Measurements from ENCODE around the gene STX7.

STX7 gene

DNA sequence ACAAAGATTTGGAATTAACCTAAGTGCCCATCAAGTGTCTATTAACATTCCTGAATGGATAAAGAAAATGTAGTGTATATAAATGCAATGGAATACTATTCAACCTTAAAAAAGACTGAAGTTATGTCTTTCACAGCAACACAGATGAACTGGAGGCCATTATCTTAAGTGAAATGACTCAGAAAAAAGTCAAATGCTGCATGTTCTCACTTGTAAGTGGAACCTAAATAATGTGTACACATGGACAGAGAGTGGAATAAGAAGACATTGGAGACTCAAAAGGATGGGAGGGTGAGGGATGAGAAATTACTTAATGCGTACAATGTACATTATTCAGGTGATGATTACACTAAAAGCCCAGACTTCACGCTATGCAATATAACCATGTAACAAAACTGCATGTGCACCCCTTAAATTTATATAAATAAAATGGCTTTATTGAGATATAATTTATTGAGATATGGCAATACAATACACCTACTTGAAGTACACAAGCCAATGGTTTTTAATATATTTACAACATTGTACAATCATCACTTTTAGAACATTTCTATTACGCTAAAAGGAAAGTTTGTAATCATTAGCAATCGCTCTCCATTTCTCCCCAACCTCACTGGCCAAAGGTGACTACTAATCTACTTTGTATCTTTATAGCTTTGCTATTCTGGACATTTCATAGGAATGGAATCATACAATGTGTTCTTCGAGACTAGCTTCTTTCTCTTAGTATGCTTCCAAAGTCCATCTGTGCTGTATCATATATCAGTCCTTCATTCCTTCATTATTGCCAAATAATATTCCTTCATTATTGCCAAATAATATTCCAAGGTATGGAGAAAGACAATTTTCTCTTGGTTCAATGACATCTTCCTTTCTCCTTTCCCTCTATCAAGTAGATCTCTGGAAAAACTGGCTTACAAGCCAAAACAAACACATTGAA is 5.8 kb downstream of the STX7 start:
- no peak for DNase-seq (ENCODE audit: low spot score)
- Histone ChIP-seq H3K27ac (no peak overlapping the region), H3K4me3 (no peak overlapping the region)
- TF ChIP-seq, protein P1, sequence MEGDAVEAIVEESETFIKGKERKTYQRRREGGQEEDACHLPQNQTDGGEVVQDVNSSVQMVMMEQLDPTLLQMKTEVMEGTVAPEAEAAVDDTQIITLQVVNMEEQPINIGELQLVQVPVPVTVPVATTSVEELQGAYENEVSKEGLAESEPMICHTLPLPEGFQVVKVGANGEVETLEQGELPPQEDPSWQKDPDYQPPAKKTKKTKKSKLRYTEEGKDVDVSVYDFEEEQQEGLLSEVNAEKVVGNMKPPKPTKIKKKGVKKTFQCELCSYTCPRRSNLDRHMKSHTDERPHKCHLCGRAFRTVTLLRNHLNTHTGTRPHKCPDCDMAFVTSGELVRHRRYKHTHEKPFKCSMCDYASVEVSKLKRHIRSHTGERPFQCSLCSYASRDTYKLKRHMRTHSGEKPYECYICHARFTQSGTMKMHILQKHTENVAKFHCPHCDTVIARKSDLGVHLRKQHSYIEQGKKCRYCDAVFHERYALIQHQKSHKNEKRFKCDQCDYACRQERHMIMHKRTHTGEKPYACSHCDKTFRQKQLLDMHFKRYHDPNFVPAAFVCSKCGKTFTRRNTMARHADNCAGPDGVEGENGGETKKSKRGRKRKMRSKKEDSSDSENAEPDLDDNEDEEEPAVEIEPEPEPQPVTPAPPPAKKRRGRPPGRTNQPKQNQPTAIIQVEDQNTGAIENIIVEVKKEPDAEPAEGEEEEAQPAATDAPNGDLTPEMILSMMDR (IDR thresholded peaks at IDR 0.05) = no peak

DNA sequence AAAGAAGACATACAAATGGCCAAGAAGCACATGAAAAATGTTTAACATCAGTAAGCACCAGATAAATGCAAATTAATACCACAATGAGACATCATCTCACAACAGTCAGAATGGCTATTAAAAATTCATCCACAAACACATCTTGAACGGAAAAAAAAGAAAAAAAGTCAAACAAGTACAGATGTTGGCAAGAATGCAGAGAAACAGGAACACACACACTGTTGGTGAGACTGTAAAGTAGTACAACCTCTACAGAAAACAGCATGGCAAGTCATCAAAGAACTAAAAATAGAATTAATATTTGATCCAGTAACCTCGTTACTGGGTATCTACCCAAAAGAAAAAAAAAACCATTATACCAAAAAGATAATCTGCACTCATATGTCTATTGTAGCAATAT is 6.5 kb downstream of the STX7 start:
- TF ChIP-seq, protein P1 (IDR thresholded peaks at IDR 0.05) = no peak
- no peak overlapping the region for H3K27ac ChIP-seq
- H3K4me3 ChIP-seq = no peak overlapping the region
- DNase-seq (ENCODE audit: low spot score) = no peak

DNA sequence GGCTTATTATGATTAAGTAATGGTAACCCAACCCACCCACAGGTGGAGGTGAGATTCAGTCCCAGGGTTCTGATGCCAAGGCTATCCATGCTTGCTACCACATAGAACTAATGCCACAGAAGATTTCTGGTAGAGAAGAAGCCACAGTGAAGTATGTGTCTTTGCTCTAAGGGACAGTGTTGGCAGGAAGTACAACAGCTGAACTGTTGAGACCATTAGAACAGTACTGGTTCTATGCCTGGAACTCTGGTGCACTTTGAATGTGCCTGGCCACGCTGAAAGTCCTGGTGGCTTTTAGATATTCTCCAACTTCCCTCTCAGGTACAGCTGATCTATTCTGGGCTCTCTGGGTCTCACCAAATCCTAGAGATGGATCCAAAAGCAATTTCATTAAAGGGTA is 7.8 kb downstream of the STX7 start:
- Histone ChIP-seq H3K4me3 (peak overlapping the region; percentile 12), H3K27ac (peak overlapping the region in 1 of 2 donors; percentile 16)
- TF ChIP-seq, protein P1 (IDR thresholded peaks at IDR 0.05) = no peak
- DNase-seq (ENCODE audit: low spot score) = no peak

DNA sequence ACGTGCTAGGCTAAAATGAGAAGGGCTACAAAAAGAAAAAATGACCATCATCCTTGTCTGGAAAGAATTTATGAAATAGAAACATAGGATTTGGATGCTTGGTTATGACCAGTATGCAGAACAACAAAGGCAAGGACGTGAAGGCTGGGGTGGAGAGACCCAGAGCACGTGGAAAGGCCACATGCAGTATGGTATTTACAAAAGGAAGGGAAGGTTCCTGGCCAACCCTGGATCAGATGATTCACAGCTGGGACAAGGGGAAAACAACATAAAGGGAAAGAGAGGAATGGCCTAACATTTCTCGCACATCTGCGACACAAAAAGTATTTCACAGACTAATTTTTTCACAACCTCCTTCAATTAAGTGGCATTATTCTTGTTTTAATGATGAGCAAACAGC is 8.2 kb downstream of the STX7 start:
- Histone ChIP-seq H3K27ac (peak overlapping the region in 1 of 2 donors; percentile 16), H3K4me3 (peak overlapping the region; percentile 12)
- TF ChIP-seq, protein P1 (IDR thresholded peaks at IDR 0.05) = no peak
- no peak for DNase-seq (ENCODE audit: low spot score)

DNA sequence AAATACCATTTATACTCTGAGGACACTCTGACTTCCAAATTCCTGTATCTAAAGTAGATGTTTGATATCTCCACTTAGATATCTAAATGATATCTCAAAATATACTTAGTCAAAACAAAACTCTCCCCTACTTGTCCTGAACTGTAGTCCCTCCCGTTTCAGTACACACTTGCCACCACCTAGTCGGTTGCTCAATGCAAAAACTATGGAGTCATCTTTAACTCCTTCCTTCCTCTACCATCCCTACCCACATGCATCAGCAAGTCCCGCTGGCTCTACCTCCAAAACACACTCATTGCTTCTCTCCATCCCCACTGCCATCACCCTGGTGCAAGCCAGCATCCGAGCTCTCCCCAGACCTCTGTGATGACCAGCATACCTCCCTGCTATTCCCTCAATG is 13.2 kb downstream of the STX7 start:
- DNase-seq (ENCODE audit: low spot score) = no peak
- Histone ChIP-seq H3K27ac (no peak overlapping the region), H3K4me3 (no peak overlapping the region)
- TF ChIP-seq, protein P1 (IDR thresholded peaks at IDR 0.05) = no peak

DNA sequence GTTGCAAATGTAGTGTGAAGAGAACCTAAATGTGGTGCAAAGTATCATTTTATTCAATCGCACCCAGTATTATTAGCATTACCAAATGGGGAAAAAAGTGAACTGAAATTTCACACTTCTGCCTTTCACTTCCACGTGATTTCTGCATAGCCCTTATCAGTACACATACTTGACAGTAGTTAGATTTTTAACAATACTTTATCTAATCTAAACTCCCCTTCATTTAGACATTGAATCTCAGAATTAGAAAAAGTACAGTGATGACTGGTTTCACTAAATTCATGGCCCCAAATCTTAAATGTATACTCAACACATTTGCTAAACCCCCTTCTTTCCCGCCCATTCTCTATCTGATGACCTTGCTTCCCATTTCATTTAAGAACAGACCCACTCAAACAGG is 14.3 kb downstream of the STX7 start:
- TF ChIP-seq, protein P1 (IDR thresholded peaks at IDR 0.05) = no peak
- H3K27ac ChIP-seq = no peak overlapping the region

More for the DNA sequence above, 14.3 kb downstream of the STX7 start:
- H3K4me3 ChIP-seq = no peak overlapping the region
- DNase-seq (ENCODE audit: low spot score) = no peak

Measured in coronary artery (tissue), 2 donors.